ENCODE results near the gene R3HCC1L.
"Not testable (repeated sequence)": the region's sequence is repeated elsewhere in the genome, so short reads cannot be mapped to it uniquely, and the experiment has no call there.

Gene R3HCC1L

DNA sequence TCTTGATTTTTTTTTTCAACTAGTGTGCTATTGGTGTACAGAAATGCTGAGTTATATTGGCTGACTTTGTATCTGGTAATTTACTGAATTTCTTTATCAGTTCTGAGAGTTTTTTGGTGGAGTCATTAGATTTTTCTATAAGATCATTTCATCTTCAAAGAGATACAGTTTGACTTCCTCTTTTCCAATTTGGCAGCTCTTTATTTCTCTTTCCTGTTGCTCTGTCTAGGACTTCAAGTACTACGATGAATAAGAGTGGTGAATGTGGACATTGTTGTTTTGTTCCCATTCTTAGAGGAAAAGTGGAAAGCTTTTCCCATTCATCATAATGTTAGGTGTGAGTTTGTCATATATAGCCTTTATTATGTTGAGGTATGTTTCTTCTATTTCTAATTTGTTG lies 83.3 kb downstream of the R3HCC1L start:
- DNase-seq = no peak
- TF ChIP-seq, protein P1, sequence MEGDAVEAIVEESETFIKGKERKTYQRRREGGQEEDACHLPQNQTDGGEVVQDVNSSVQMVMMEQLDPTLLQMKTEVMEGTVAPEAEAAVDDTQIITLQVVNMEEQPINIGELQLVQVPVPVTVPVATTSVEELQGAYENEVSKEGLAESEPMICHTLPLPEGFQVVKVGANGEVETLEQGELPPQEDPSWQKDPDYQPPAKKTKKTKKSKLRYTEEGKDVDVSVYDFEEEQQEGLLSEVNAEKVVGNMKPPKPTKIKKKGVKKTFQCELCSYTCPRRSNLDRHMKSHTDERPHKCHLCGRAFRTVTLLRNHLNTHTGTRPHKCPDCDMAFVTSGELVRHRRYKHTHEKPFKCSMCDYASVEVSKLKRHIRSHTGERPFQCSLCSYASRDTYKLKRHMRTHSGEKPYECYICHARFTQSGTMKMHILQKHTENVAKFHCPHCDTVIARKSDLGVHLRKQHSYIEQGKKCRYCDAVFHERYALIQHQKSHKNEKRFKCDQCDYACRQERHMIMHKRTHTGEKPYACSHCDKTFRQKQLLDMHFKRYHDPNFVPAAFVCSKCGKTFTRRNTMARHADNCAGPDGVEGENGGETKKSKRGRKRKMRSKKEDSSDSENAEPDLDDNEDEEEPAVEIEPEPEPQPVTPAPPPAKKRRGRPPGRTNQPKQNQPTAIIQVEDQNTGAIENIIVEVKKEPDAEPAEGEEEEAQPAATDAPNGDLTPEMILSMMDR (IDR thresholded peaks at IDR 0.05) = no peak
- no peaks in the 10 kb centered on the region for H3K4me1 ChIP-seq
- H3K27ac ChIP-seq = no peak overlapping the region
- H3K36me3 ChIP-seq = peaks cover 0 to 4% (median 0%) of the 10 kb centered on the region in 3 donors
- no peaks in the 10 kb centered on the region for H3K27me3 ChIP-seq
- no peak overlapping the region for H3K4me3 ChIP-seq
- intact Hi-C loops (cut with DNase I; ENCODE audit: low total_unique reads) = no loop called here
- peaks cover 0 to 20% (median 5%) of the 10 kb centered on the region in 3 donors for H3K9me3 ChIP-seq

DNA sequence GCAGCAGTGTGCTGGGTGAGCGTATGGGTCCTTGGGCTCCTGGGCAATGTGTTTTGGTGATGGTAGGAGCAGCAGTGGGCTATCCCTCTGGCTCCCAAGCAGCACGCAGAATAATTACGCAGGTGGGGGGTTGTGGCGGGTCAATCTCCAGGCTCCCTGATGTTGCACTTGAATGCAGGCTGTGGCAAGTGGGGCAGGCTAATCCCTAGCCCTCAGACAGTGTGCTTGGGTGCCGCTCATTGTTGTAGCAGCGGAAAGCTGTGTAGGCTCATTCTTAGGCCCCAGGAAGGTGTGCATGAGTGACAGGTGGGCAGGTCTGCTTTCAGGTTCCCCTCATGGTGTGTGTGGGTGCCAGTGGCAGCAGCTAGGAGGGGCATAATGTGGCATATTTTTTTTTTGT lies 89.4 kb downstream of the R3HCC1L start:
- TF ChIP-seq, protein P1 (IDR thresholded peaks at IDR 0.05) = no peak
- intact Hi-C loops (cut with DNase I; ENCODE audit: low total_unique reads) = no loop called here
- H3K4me1 ChIP-seq = peaks cover 0 to 18% (median 8%) of the 10 kb centered on the region in 4 donors
- H3K27me3 ChIP-seq = no peaks in the 10 kb centered on the region
- no peaks in the 10 kb centered on the region for H3K36me3 ChIP-seq
- DNase-seq = no peak
- H3K9me3 ChIP-seq = peaks cover 0 to 13% (median 3%) of the 10 kb centered on the region in 3 donors
- H3K4me3 ChIP-seq = no peak overlapping the region
- H3K27ac ChIP-seq = no peak overlapping the region

GRCh38 chr10:98224509-98224908 lies 90.1 kb downstream of the R3HCC1L start:
- Histone ChIP-seq H3K9me3 (peaks cover 0 to 7% (median 0%) of the 10 kb centered on the region in 3 donors), H3K4me1 (peaks cover 0 to 18% (median 8%) of the 10 kb centered on the region in 4 donors), H3K27me3 (no peaks in the 10 kb centered on the region), H3K36me3 (no peaks in the 10 kb centered on the region), H3K27ac (no peak overlapping the region), H3K4me3 (no peak overlapping the region)
- no peak for DNase-seq
- TF ChIP-seq, protein P1 (IDR thresholded peaks at IDR 0.05) = no peak
- intact Hi-C loops (cut with DNase I; ENCODE audit: low total_unique reads) = no loop called here

- Histone ChIP-seq H3K36me3 (no peaks in the 10 kb centered on the region), H3K9me3 (peaks cover 0 to 2% (median 0%) of the 10 kb centered on the region in 3 donors), H3K4me3 (no peak overlapping the region), H3K27ac (no peak overlapping the region), H3K4me1 (peaks cover 0 to 18% (median 8%) of the 10 kb centered on the region in 4 donors), H3K27me3 (no peaks in the 10 kb centered on the region)
- intact Hi-C loops (cut with DNase I; ENCODE audit: low total_unique reads) = no loop called here
- TF ChIP-seq, protein P1 (IDR thresholded peaks at IDR 0.05) = no peak
- no peak for DNase-seq
Measured at GRCh38 chr10:98224996-98225395, 90.5 kb downstream of the R3HCC1L start.

GRCh38 chr10:98226508-98227144 lies 92.2 kb downstream of the R3HCC1L start:
- intact Hi-C loops (cut with DNase I; ENCODE audit: low total_unique reads) = no loop called here
- Histone ChIP-seq H3K27ac (no peak overlapping the region), H3K36me3 (no peaks in the 10 kb centered on the region), H3K4me1 (peaks cover 0 to 18% (median 8%) of the 10 kb centered on the region in 4 donors), H3K9me3 (no peaks in the 10 kb centered on the region), H3K4me3 (no peak overlapping the region), H3K27me3 (no peaks in the 10 kb centered on the region)
- no peak for DNase-seq
- TF ChIP-seq, protein P1 (IDR thresholded peaks at IDR 0.05) = no peak

DNA sequence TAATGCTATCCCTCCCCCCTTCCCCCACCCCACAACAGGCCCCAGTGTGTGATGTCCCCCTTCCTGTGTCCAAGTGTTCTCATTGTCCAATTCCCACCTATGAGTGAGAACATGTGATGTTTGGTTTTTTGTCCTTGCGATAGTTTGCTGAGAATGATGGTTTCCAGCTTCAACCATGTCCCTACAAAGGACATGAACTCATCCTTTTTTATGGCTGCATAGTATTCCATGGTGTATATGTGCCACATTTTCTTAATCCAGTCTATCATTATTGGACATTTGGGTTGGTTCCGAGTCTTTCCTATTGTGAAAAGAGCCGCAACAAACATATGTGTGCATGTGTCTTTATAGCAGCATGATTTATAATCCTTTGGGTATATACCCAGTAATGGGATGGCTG lies 93.3 kb downstream of the R3HCC1L start:
- H3K27me3 ChIP-seq; H3K27ac ChIP-seq; intact Hi-C loops (cut with DNase I; ENCODE audit: low total_unique reads); H3K36me3 ChIP-seq; H3K9me3 ChIP-seq; DNase-seq; H3K4me3 ChIP-seq: not testable (repeated sequence)
- H3K4me1 ChIP-seq = peaks cover 0 to 18% (median 8%) of the 10 kb centered on the region in 4 donors

- H3K4me3 ChIP-seq; intact Hi-C loops (cut with DNase I; ENCODE audit: low total_unique reads); H3K27me3 ChIP-seq; H3K27ac ChIP-seq; DNase-seq; H3K36me3 ChIP-seq; H3K9me3 ChIP-seq: not testable (repeated sequence)
- peaks cover 0 to 18% (median 8%) of the 10 kb centered on the region in 4 donors for H3K4me1 ChIP-seq
Measured at GRCh38 chr10:98228266-98228665, 93.8 kb downstream of the R3HCC1L start.
